Transverse colon (tissue), 4 donors: Measurements from ENCODE around the gene ZBTB18.

ENCODE experiments used
- CTCF ChIP-seq, 5 experiments: fragments of 200-600 bp in 3 of 5; fragments of 450-650 bp in 2 of 5; sonication (generic) in 3 of 5; IDR thresholded peaks; 1 replicate in 2 of 5; 2 replicates in 3 of 5; pipeline ENCODE4 v1.5.1; 2016 to 2017; ENCODE audit warnings: antibody characterized with exemption in 5 of 5, inconsistent platforms in 3 of 5, mild to moderate bottlenecking in 2 of 5, moderate library complexity in 1 of 5
- EP300 ChIP-seq: sonication (generic); formaldehyde crosslinking; IDR thresholded peaks from one replicate; pipeline ENCODE4 v1.6.1; 2017; ENCODE audit warnings: antibody characterized with exemption, low read depth
- POLR2AphosphoS5 ChIP-seq, 3 donors: sonication (generic); formaldehyde crosslinking; IDR thresholded peaks; one replicate each; pipeline ENCODE4 v1.6.1; 2016; ENCODE audit warnings: antibody characterized with exemption in 3 of 3

- TF ChIP-seq CTCF (IDR thresholded peaks at IDR 0.05) (no peak), POLR2AphosphoS5 (IDR thresholded peaks at IDR 0.05) (peak; percentile 4 to 76 (median 57)), EP300 (no peak)
Measured at GRCh38 chr1:244048256-244049161, 2.6 kb upstream of the ZBTB18 start.
